Stimulated activated CD4-positive, alpha-beta T cell treated with anti-CD3 and anti-CD28 coated beads, Interleukin-1b, Interleukin-23, amount 100 ng/mL, for 24 hours (primary cell): ENCODE data around the gene MPC1.
"Not testable (repeated sequence)": the region's sequence is repeated elsewhere in the genome, so short reads cannot be mapped to it uniquely, and the experiment has no call there.

ENCODE experiments used
- DNase-seq, 4 experiments: peaks; one replicate each; pipeline ENCODE4 v3.0.0-alpha.2; 2020; ENCODE audit warnings: low read depth in 4 of 4, low spot score in 1 of 4

The MPC1 gene

DNA sequence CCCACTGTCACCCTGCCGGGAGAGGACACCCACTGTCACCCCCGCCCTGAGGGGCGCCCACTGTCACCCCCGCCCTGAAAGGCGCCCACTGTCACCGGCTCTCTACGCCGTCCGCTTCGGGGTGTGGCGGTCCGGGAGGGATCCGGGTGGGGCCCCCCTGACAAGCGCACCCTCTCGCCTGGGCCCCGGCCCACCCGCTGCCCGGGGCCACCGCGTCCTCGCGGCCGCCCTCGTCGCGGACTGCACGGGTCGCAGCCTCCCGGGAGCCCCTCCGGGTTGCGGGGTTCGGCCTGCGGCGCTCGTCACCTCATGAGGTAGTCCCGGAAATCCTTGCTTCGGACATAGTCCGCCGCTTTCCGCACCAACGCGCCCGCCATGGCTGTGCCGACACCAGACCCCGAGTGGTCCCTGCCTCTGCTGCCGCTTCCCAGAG lies 224 bp downstream of the MPC1 start:
- DNase-seq, result no peak

DNA sequence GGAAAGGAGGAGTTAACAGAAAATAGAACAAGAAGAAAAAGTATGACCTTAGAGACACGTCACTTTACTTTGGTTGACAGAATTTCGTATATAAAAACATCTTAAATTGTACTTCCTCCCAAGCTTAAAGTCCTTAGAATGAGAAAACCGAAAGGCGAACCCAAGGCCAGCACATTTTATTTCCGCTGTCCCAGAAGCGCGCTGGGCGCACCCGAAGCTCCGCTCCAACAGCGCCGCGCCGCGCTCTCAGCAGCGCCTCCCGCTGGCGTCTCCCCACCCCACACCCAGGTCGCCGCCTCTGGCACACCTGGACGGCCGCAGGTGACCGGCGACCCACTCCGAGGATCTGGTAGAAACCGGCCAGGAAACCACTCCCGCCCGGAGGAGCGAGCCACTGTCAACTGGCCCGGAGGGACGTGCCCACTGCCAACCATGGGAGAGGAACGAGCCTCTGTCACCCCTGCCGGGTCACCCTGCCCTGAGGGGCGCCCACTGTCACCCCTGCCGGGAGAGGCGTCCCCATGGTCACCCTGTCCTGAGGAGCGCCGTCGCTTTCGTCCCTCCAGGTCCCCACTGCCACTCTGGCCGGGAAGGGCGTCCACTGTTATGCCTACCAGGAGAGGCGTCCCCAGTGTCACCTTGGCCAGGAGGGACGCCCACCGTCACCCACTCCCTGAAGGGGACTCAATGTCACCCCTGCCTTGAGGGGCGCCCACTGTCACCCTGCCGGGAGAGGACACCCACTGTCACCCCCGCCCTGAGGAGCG lies 824 bp downstream of the MPC1 start:
- DNase-seq, result peak in 3 of 4 experiments; percentile 46 to 61 (median 51)

DNA sequence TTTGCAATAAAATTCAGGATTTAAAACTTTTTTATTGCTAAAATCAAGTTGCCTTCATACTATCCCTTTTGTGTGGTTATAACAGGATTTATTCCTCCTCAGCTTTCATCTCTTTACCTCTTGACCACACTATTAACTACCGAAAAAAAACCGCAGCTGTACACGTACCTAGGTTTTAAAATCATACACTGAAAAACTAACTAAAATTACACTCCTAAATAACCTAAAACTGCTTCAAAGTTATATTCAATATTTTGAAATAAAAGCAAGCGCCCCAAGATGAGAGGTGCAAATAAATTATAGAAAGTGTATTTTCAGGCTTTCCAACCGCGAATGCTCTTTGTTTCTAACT lies 1.4 kb downstream of the MPC1 start:
- DNase-seq, result no peak

DNA sequence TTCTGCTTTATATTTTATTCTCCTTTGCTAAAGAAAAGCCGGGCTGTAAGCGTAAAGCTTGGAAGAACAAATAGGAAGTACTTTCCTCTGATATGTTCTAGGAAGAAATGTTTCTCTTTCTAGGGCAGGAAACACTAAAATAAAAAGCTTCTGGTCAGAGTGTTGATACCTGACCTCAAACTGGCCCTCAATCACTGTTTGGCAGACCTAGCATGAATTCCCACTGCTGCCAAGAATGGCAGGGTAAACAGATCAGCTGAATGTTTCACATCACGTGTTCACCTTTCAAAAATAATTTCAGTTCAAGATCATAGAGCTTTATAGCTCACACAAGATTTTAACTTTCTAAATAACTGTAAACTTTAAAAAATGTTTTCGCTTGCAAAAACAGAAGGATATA lies 2.9 kb downstream of the MPC1 start:
- DNase-seq, result no peak

DNA sequence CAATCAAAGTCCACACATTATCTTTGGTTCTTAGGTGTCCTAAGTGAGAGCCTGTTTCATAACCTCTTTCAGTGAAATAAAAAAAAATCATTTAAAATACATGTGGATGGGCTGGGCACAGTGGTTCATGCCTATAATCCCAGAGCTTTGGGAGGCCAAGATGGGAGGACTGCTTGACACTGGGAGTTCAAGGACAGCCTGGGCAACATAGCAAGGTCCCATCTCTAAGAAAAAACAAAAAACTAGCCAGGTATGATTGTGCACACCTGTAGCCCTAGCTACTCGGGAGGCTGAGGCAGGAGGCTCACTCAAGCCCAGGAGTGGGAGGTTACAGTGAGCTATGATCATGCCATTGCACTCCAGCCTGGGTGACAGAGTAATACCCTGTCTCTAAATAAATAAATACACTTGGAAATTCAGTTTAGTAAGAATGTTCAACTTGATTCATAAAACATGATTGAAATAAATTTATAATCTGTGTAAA lies 3.6 kb downstream of the MPC1 start:
- no peak for DNase-seq

DNA sequence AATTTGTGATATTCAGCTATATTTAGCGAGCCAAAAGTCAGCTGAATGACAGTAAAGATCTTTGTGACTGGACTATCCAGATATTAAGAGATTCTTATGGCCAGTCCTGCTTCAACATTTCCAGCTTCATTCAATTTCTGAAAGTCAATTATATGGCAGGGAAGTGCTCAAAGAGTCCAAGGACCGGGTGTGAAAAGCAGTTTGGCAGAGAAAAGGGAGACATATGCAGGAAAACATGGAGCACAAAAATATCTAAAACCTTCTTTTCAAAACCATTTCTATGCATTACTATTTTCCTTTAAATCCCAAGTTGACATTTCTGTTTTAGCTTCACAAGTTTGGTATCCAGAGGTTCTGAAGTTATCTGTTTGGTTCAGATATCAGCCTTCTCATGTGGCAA lies 5.0 kb downstream of the MPC1 start:
- no peak for DNase-seq

DNA sequence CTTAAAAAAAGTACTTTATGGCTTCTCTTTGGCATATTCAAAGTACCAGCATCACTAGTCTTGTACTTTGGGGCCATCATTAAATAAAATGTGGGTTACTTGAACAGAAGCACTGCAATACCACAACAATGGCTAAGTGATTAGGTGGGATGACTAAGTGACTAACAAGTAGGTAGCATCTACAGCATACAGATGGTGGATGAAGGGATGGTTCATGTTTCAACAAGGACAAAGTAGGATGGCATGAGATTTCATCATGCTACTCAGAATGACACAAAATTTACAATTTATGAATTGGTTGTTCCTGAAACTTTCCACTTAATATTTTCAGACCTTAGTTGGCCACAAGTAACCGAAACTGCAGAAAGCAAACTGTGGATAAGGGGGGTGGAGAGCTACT lies 7.7 kb downstream of the MPC1 start:
- no peak for DNase-seq

DNA sequence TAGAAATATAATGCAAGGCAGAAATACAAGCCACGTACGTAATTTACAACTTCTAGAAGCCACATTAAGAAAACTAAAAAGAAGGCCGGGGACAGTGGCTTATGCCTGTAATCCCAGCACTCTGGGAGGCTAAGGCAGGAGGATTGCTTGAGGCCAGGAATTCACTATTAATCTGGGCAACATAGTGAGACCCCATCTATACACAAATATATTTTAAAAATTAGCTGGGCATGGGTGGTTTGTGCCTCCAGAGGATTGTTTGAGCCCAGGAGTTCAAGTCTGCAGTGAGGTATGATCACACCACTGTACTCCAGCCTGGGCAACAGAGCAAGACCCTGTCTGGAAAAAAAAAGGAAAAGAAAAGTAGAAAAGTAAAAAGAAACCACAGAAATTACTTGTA lies 12.3 kb downstream of the MPC1 start:
- DNase-seq, result no peak

DNA sequence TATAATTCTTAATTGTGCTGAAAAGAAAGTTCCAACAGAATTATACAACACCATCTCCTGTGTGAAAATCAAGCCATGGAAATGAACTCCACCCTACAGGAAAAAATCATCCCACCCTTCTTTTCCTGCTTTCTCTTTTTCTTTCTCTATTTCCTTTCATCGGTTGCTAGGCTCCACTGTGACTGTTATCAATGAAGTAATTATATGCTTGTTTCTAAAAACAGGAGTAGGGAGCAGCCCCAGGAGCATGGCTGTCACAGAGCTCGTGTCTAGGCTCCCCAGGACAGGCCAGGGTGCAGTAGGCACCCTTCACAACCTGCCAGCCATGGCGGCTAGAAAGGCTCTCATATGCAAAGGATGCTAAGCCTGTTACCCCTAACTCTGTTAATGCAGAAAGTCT lies 13.0 kb downstream of the MPC1 start:
- DNase-seq, result no peak

DNA sequence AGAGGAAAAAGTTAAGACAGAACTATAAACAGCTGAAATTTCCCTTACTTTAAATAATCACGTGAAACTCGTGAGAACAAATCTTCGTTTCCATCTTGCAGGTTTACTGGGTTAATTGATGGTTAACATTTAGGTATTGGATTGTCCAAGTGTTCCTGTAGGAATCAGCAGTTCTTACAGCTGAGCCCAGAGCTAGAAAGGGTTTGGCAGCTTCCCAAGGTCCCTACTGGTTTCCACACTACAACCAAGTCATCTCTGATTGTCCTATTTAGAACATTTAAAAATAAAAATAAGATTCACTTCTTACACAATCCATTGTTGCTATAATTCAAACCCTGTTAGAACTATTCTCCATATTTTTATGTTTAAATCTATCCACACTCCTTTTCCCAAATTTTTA lies 15.8 kb downstream of the MPC1 start:
- no peak for DNase-seq

DNA sequence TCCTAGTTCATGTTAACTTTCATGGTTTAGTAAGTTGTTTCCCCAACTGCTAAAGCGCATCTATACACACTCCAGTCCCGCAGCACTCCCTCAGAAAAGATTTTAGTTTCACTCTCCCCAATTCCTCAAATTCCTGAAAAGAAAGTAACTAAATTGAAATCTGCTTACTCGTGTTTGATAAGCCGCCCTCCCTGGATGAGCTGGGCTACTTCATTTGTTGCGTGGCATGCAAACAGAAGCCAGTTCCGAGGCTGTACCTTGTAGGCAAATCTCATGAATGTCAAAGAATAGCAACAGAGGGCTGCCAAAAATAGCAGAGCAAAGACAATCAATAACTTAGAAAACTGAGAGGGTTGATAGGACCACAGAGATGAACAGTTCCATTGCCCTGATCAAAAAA lies 16.9 kb downstream of the MPC1 start:
- no peak for DNase-seq

DNA sequence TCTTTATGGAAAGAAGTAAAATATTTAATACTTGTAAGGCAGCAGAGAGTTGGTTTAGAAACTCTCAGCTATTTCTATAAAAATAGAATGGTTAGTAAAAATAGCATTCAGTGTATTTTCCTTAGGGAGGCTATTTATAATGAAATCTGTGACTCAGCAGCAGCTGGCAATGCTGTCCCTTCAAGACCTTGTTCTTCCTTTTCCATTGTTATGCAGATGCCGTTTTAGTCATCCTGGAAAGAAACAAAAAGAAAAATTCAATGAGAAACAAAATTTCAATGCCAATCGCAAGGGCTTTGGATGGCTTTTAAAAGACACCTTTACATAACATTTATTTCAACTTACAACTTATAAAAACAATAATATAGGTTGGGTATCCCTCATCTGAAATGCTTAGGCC lies 17.5 kb downstream of the MPC1 start:
- no peak for DNase-seq

DNA sequence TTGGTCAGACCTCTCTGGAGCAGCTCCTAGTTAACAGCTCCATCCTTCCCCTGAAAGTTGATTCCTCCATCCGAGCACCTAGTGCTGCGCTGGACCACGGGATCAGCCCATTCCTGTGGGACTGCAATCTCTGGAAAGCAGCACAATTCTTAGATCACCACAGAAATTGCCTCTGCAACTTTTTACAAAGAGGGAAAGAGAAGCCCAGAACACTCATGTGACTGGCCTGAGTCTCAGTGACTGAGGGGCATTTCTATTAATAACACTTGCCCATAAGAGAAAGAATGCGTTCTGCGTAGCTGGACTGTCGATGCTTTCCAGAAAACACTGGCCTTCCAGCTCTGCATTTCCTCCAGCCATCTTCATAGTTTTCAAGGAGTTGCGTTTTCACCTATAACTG lies 18.3 kb downstream of the MPC1 start:
- no peak for DNase-seq

DNA sequence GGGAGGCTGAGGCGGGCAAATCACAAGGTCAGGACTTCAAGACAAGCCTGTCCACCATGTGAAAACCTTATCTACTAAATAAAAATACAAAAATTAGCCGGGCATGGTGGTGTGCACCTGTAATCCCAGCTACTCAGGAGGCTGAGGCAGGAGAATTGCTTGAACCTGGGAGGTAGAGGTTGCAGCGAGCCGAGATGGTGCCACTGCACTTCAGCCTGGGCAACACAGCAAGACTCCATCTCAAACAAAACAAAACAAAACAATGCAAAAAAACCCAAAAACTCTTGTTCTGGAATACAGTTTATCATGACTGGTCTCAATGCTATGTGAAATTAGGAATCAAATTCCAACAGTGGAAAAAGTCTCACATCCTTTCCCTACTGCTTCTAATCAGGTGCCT lies 20.3 kb downstream of the MPC1 start:
- DNase-seq, result not testable (repeated sequence)

DNA sequence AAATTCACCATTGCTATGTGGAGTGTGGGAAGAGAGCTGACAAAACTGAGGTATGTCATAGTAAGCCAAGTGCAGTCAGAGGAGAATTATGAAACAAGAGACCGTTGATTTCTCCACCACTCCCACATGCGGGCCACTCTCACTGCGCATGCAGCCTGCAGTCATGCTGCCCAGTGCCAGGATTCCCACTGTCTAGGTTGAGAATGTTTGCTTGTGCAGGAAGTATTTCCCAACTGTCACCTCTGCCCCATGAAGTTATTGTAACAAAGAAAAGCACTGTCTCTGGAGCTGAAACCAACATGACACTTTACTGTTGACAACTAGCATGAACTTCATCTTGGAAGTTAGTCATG lies 21.7 kb downstream of the MPC1 start:
- no peak for DNase-seq

DNA sequence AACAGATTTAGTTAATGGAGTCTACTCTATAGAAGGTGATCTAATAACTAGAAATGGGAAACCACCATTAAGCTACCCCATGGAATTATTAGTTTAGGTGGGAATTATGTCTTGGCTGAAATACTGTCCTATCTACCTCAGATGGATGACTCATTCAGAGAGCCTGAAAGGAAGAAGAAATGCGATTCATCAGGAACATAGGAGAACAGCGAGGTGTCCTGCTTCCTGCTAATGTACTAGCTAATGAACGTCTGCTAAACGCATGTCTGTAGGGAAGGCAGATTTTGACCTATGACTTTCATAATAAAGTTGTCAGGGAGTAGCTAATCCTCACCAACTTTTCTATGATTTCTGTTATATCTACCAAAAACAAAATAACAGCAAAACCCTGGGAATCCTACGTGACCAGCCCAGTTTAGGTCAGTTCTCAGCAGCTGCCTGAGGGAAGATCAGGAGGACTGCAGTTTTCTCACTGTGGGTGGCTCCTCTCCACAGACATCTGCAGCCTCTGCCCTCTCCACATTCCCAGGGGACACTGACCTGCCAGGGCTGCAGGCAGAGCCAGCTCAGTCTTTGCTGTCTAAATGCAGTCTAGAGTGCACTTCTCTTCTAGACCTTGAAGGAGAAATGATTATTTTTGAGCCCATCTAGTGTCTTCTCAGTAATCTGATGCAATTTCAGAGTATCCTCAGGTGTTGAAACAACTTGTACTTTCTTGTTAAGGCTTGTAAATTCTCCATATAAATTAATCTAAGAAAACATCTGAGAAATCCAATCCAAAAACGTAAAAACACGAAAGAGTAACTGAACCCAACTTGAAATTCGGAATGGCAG lies 22.3 kb downstream of the MPC1 start:
- DNase-seq, result no peak

DNA sequence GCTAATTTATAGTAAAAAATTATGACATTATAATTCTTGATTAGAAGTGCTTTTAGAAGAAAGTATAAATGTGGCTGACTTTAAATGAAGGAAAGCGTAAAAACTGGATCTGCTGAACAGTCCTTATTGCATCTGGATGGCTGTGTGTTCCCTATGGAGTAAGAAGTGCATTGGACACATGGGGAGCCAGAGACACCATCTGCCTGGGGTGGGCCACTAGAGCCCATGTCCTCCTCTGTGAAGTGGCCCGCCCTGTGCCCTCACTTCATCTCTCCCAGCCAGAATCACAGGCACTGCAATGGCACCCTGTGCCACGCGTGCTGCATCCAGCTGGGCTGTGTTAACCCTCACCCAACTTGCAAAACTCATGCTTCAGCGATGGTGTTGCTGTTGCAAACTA lies 27.2 kb downstream of the MPC1 start:
- DNase-seq, result no peak

DNA sequence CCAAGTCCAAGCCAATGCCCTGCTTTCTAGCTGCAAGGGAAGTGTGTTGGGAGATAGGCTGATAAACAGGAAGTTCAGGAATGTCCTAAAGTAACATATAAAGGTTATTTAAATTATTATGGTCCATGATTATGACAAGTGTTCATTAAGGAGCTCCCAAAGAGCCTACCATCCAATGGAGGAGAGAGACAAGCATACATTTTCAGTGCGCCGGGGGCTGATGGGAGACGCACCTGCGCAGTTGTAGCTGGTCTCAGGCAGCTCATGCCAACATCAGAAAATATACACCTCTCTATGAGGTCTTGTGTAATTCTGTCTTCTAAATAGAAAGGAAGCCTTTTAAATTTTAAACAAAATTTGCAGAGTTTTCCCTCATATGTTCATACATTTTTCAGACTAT lies 27.8 kb downstream of the MPC1 start:
- DNase-seq, result no peak

DNA sequence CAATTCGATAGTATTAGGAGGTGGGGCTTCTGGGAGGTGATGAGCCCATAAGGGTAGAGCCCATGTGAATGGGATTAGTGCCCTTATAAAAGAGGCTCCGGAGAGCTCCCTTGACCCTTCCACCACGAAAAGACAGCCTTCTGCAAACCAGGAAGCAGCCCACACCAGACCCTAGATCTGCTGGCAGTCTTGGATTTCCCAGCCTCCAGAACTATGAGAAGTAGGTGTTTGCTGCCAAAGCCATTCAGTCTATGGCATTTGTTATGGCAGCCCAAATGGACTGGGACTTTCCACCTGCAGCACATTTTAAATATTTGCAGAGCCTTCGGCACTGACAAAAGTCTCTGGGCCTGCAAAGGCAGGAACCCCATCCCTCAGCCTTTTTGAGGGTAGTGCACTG lies 28.6 kb downstream of the MPC1 start:
- no peak for DNase-seq

DNA sequence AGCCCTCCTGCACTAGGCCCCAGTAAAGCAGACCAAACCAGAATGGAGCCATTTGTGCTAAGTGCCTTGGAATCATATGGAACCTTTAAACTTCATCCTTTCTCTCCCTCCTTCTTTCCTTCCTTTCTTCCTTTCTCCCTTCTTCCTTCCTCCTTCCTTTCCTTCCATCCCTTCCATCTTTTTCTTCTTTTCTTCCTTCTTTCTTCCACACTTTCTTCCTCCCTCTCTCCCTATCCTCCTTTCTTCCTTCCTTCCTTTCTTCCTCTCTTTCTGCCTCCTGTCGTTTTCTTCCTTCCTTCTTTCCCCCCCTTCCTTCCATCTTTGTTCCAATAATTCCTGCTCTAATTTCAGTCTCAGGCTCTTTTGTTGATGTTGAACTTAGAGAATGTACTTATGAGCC lies 29.2 kb downstream of the MPC1 start:
- DNase-seq, result no peak

DNA sequence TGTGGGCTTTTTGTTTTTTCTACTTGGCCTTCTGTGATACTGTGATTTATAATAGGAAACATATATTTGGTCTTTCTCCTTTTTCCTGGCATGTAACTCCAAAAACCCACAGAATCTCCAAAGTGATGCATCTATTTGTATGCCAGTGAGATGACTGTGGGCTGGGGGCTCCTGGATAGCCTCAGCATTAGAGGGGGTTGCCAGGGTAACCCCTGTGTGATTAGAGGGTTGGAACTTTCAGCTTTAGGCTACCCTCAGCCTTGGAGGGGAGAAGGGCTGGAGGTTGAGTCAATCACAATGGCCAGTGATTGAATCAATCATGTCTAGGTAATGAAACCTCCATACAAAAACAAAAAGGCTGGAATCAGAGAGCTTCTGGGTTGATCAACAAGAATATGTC lies 29.8 kb downstream of the MPC1 start:
- DNase-seq, result no peak

DNA sequence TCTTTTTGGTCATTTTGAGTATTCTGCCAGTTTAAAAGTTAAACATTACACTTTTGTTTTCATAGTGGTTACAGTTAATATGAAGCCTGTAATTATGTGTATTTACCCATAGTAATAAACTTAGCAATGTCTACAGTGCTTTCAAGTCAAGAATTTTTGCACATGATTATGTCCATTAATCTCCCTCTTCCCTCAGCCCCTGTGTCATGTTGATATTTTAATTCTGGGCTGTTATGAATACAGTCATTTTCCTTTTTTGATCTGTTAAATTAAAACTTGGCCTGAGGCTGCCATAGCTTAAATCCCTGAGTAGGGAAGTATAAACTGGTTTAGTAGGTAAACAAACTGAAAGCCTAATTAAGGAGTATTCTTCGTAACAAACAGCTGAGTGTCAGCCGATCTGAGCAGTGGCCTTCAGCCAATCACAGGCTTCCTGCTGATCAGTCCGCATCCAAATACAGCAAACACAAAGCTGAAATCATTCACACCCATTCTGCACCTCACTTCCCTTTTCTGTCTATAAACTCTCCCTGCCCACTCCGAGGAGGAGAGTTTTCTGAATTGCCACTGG lies 30.9 kb downstream of the MPC1 start:
- DNase-seq, result no peak
